Hindlimb muscle (tissue), 1 donor: ENCODE results near the gene ZCCHC24. TPM values are rescaled to one million over a fixed set of nuclear protein-coding genes. Genes with fewer than 3 reads are reported as not detected.
A peak's percentile ranks its signal among the peaks of the same experiment; 100 is the strongest.

Experiments used
- DNase-seq: peaks from one replicate; pipeline ENCODE4 v3.0.0-alpha.2; 2013
- polyA plus RNA-seq: library from polyadenylated mRNA; unstranded; fragments of 120-200 nt; gene quantifications from one replicate; pipeline ENCODE4 v1.2.1, GENCODE V29; 2013; ENCODE audit not compliant: insufficient read length

ZCCHC24 gene
- 82.0 TPM for polyA plus RNA-seq

DNA sequence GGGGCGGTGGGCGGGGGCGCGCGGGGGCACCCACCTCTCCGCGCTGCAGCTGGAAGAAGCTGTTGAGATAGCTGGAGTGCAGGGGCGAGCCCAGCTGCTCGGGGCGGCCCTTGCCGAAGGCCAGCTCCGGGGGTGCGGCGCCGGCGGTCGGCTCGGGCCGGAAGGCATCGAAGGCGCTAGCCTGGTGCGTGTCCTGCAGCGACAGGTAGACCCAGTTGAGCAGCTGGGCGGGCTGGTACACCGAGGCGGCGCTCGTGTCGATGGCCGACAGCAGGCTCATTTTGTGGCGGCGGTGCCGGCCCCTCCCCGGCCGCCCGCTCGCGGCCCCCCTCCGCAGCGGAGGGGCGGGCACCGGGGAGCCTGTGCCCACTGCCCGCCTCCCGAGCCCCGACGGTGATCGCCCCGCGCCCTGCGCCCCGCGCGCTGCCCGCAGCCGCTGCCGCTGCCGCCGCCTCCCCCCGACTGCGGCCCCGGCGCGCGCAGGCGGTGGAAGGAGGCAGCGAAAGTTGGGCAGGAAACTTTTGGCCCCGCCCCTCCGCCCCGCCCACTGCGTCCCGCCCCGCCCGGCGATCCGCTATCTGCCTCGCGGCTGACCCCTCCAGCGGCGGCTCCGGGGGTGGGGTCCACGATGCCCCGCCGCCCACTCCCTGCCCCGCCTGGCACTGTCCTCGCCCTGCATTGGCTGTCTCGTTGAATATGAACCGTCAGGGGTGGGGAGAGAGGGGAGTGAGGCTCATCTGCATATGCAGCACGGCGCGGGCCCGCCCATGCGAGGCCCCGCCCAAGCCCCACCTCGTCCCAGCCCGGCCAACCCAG, at the start of gene ZCCHC24:
TSS of gene ZCCHC24 (minus strand) at position 464 of the 816 bp plus-strand sequence. CDS start at position 280, 184 bp downstream.
- DNase-seq, result peak; percentile 98

DNA sequence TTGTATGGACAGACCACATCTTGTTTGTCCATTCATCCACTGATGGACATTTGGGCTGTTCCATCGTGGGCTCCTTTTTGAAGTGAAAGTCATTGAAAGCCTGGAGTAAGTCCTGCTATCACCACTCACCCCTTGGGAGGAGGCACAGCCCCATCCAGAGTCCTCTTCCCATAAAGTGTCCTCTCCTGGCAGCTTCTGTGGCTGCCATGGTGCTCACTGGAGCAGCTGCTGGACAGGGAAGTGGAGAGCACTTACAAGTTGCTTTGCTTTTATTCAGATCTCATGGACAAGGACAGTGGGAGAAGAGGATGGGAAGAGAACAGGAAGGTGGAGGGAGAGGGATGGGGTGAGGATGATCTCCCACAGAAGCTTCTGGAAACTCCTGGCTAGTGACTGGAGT, 48.4 kb upstream of the ZCCHC24 start:
- DNase-seq, result no peak

DNA sequence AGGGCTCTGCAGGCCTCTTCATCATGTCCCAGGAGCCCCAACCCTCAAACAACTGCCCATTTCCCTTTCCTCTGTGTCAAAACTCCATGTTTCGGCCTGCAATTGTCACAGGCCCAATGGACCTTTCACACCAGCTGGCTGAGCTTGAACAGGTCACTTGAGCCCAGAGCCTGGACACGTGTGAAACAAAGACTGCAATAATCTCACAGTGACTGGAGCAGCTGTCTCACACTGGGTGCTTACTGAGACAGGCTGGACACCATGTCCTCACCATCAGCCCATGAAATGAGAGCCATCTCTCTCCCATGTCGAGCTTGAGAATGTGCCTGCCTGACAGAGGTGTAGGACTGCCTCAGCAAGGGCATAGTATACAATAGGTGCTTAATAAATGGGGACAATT, 47.4 kb upstream of the ZCCHC24 start:
- no peak for DNase-seq

DNA sequence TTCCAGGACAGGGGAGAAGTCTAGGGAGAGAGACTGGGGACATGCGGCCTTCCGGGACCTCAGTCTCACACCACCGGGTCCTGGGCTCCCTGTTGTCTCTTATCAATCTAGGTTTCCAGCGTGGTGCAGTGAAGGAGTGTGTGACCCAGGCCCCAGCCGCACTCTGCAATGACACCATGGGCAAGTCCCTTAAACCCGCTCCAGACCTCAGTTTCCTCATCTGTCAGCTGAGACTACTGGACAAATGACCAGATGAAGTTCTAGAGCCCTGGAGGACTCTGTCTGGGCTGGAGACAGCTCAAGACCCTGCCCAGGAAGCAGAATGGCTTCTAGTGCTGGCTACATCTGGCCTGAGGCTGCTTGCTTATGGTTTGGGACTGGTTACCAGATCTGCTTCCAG, 46.8 kb upstream of the ZCCHC24 start:
- no peak for DNase-seq

DNA sequence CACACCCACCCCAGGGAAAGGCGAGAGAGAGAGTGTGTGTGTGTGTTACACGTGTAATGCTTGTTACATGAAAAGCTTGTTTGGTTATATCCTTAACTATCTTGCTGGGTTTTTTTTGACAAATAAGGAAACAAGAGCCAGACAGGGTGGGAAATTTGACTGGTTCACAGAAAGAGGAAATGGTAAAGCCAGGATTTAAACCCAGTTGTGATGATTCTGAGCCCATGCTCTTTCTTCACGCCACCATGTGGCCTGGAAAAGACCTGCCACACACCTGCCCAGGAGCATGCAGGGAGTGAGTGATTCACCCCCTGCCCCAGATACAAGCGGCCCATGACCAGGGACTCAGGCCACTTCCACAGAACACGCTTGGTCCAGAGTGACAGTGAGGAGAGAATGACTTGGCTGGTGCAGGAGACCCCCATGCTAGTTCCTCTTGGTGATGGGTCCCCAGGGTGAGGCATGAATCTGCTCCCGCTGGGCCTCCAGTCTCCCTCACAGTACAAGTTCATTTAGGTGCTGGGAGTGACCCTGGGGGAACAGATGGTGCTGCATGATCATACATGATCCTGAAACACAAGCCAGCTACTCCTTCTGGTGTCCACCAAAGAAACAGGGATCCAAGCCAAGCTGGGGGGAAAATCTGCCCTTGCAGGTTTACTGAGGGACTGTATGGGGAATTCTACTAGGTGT, 45.9 kb upstream of the ZCCHC24 start:
- DNase-seq, result no peak

DNA sequence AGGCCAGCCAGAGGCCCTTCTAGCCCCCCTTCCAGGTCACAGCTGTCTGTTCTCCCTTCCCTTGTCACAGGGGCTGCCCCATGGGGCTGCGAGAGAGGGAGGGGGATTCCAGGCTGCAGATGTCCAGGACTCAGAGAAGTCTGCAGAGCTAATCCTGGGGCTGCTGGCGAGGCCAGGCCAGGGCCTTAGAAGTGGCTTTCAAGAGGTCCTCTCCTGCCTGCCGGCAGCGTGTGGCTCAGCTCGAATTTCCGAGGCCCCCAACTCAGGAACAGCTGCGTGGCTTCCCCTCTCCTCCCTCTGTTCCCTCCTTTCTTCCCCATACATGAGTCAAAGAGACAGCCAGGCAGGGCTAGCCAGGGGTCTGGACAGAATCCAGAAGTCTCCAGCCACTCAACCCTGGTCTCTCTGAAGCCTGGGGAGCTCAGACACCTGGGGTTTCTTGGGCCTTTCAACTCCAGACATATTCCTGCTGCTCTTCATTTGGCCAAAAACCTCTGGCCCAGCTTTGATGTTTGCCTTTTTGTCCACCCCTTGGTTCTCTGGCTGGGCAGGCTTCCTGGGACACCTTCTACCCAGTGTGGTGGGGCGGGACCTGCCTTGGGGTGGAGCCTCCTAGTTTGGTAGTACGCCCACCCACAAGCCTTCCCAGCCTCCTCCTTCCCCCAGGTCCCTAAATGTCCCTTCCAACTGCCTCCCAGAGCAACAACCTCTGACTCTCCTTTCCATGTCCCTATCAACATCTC, 45.1 kb upstream of the ZCCHC24 start:
- peak; percentile 61 for DNase-seq

DNA sequence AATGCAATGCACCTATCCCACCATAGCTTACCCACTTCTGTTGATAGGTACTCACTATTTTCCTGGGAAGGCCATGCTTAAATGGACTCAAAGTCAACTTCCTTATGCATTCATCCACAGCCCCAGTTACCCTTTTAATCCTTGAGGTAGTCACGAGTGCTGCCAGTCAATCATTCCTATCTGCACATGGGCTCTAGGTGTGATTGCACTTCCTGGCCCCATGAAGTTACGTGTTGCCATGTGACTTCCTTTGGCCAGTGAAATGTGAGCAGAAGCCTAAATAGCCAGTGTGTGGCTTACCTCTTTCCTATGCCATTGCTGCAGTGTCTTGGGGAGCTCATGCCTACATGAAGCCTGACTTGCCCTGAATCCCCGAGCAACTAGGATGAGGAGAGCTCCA, 43.4 kb upstream of the ZCCHC24 start:
- no peak for DNase-seq

DNA sequence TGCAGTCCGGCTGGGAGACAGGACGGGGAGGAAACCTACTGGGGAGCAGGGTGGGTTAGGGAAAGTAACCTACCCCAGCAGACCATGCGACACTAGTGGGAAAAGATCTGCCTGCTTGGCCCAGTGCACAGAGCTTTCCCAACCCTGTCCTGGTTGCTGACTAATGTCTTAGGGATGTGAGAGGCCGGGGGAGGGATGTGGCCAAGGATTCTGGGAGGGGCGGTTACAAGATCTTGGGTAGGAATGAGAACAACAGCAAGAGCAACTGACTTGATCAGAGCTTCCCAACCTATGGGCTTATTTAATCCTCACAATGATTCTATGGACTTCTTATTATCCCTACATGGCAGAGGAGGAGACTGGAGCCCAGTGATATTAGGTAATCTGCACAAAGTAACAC, 42.9 kb upstream of the ZCCHC24 start:
- DNase-seq, result peak; percentile 36

DNA sequence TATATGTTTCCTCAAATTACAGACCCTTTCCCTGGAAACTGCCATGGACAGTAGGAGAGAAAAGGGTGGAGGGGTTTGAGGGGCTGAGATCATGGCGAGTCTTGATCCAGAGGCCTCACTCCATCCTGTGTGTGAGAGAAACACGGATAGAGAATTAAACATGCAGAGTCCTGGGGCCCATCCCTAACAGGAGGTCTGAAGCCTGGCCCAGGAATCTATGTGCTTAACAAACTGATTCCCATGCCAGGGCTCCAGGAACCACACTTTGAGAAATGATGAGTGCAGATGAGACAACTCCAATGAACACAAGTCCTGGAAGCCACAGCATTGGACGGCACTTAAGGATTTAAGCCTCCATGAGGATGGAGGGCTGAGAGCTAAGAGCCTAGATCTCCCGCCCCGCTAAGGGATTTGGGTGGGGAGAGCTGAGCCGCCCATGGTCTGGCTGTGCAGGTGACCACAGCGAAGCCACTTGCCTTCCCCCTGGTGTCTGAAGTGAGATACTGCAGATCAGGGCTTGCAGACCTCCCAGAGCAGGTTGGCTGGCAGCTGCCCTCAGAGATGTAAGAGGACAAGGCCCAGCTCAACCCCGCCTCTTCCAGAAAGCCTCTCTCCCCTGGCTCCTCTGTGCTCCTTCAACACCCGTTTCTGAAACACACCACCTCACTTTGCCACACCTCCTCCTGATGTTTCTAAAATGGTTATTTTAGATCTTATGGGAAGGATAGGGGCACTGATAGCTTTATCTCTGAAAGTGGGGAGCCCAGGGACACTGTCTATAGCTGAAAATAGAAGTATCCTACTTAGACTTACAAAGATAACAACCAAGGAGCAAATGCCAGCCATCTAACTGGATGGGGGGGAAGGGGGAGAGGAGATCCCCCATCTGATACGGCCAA, 42.1 kb upstream of the ZCCHC24 start:
- peak; percentile 29 for DNase-seq

DNA sequence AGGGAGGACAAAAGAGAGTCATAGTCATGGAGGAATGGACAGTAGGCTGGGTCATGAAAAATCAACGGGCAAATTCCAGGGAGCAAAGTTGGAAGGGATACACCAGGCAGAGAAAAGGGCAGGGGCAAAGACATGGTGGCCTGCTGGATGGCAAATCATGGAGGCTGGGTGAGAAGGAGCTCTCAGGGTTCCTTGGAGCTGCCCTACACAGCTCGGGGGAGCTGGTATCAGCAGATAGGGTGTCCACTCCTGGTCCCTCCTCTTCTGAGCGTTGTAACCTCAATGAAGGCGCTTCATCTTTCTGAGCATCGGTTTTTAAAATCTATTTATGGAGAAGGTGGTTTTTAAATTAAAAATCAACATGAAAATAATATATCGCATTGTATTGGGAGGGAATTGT, 39.1 kb upstream of the ZCCHC24 start:
- DNase-seq, result no peak

DNA sequence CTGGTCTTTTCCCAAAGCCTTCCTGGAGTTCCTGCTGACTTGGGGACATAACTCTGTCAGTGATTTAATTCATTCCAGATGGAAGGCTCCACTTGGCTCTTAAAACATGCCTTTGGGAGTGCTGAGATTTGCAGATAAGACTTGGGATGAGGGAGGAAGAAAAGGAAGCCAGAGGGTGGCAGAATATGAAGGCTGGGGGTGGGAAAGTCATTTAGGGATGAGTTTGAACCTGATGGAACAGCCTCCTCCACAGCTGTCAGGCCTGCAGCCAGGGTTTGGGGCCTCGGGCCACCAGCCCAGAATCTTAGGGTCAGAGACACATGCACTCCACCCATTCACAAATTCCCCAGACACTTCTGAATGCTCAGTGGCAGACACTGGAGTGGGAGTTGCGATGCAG, 38.5 kb upstream of the ZCCHC24 start:
- peak; percentile 38 for DNase-seq

DNA sequence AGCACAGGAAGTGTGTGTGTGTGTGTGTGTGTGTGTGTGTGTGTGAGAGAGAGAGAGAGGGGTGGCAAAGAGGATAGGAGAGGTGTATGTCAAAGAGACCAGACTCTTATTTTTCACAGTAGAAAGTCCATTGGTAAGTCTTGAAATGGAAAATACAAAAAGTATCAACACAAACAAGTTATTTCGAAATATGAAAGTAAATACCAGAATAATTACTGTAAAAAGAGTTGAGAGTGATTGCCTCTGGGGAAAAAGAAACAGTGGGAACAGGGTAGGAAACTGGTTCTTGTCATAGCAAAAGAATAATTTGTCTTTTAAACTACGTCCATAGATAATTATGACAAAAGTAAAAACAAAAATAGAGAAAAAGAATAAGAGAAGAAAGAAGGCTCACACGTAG, 37.9 kb upstream of the ZCCHC24 start:
- DNase-seq, result no peak

DNA sequence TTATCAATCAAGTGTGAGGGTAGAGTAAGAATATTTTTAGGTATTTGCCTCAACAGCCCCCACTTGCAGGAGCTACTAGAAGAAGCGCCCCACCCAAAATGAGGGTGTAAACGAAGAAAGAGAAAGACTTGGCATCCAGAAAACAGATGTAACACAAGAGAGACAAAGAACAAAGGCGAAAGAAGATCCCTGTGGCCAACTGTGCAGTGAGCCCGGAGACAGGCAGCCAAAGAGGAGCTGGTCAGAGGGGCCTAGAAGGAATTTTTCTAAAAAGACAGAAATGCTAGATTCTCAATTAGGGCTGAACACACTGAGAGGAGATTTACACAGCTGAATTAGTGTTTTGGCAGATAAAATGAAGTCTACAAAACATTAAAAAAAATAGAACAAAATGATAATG, 37.3 kb upstream of the ZCCHC24 start:
- DNase-seq, result no peak

DNA sequence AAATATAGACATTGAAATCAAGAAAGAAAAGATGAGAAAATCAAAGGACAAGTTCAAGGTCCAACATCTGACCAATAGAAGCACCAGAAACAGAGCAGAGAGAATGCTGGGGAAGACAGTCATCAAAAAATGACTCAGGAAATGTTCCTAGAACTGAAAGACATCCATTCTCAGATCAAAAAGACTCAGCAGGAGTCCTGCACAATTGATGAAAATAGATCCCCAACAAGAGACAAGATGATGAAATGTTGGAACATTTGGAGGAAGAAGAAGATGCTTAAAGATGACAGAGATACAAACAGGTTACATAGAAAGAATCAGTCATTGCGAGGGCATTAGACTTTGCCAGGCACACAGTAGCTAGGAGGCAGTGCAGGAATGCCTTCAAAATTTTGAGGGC, 36.9 kb upstream of the ZCCHC24 start:
- no peak for DNase-seq

DNA sequence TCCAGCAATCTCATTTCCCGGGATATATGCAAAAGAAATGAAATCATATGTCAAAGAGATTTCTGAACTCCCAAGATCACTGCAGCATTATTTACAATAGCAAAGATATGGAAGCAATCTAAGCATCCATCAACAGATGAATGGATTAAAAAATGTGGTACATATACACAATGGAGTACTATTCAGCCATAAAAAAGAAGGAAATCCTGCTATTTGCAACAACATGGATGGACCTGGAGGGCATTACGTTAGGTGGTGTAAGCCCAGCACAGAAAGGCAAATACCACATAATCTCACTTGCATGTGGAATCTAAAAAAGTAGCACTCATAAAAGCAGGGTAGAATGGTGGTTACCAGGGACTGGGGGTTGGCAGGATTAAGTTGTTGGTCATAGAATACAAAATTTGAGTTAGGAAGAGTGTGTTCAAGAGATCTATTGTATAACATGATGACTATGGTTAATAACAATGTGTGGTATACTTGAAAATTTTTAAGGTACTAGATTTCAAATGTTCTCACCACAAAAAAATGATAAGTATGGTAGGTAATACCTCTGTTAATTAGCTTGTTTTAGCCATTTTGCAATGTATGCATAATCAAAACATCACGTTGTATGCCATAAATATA, 34.0 kb upstream of the ZCCHC24 start:
- no peak for DNase-seq

DNA sequence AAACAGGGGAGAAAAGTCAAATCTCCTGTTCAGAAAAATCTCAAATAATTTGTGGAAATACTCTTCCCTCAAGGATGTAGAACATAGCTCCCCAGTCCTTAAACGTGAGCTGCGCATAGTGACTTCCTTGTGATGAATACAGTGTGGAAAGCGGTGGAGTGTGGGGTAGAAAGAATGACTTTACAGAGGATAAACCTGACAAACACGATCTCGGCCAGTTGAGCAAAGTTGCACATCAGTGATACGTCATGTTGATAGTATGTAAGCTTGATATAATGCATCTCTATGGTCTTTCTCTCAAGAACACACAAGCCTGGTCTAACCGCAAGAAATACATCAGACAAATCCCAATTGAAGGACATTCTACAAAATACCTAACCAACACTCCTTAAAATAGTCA, 32.0 kb upstream of the ZCCHC24 start:
- no peak for DNase-seq

DNA sequence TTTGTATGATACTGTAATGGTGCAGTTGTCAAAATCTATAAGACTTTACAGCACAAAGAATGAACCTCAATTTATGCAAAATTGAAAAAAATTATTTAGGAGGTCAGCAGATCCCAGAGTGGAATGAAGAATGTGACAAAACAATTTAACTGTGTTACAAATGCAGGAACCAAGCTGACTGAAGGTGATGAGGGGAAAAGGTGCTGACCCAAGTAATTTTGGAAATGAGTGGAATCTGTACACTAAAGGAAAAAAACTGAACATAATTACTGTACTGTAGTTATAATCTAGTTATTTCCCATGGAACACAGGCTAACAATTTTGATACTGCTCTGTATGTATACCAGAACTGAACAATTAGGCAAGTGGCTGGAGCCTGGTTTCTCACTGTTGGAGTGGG, 31.2 kb upstream of the ZCCHC24 start:
- no peak for DNase-seq

DNA sequence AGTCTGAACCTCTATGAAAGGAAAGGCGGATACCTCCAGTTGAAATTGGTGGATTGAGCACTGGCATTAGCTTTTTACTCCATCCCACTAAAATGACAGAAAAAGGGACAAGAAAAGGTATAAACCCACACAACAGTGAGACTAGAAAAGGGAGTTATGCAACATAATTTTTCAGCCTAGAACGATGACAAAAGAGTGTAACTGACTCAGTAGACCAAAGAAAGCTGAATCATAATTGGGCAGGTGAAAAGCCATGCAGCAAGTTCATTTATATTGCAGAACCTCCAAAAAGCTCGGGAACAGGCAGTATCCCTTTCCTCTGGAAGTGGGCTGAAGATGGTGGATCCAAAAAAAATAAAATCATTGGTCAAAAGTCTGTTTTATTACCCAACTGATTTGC, 30.5 kb upstream of the ZCCHC24 start:
- DNase-seq, result no peak

DNA sequence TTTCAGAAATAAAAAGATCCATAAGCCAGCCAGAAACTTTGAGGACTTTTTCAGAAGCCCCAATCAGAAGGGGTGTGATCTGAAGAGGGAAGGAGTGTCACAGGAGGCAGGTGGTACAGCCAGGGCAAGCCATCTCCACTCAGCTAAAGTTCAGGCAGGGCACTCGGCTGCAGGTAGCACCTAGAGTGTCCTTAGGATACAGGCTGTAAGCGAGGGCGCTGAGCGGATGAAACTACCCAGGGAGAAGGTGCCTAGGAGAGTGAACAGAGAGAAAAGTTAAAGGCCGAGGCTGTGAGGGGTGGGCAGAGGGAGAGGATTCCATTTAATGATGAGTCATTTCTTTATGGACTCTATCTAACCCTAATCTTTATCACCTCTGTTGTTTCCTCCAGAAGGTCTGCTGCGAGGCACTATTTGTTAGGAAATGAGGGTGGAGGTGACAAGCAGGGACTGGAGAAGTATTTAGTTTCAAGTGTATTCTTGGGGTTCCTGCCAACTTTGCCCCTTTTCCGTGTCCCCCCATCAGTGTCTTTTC, 29.8 kb upstream of the ZCCHC24 start:
- DNase-seq, result no peak

DNA sequence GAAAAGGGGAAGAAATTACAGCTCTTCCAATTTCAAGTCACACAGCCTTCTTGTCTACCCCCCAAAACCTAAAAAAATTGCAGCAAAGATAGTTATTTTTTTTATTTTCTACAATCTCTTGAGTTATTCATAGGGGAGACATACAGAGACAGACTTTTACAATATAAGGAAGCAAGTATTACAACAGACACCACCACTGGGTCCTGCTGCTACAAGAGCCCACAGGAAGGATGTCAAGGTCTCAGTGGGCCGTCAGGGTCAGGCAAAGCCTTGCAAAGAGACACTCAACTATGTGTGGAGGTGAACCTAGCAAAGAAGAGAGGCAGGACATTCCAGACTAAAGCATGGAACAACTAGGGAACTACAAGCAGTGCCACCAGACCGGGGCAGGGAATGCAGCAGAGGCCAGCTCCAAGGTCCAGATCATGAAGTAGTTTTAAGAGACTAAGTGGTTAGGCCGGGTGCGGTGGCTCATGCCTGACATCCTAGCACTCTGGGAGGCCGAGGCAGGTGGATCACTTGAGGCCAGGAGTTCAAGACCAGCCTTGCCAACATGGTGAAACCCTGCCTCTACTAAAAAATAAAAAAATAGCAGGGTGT, 28.2 kb upstream of the ZCCHC24 start:
- no peak for DNase-seq

DNA sequence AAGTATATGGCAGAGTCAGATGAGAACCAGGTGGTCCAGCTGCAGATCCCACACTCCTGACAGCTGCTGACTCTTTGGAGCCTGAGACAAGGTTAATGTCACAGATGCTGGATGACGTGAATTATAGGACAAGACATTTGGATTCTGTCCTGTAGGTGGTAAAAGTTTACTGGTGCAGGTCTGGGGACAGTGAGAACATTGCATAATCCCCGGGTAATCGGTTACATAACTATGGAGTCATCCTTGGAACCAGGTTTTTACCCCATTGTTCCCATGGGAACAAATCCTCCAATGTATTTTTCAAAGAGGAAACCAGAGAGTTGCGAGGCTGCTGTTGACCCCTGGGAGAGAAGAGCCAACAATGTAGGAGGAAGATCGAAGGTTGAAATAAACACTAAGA, 27.5 kb upstream of the ZCCHC24 start:
- DNase-seq, result no peak
